NCI-H345 treated with DMSO at 0.1 percent for 48 hours (cell line): ENCODE results near the gene ANKRD60.
A peak's percentile ranks its signal among the peaks of the same experiment; 100 is the strongest.

Experiments used
- DNase-seq: peaks from one replicate; lab custom pipeline; 2025; ENCODE audit not compliant: unreplicated experiment; lab: John Stamatoyannopoulos, UW

Gene ANKRD60

DNA sequence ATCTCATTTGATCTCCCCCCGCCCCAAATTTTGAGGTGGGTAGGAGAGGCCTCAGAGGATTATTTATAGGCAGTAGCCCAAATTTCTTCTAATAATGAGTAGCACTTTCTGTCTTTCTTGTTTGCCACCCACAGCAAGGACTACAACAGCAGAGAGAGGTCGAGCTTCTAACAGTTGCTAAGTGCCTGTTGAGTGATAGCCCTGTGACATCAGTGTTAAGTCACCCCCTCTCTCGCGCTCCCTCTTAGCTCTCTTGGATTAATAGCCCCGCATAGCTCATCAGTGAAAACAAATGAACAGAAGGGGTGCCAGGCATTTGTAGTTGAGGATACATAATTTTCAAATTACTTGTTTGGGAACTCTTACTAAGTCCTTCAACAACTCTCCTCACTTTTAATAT is 3.5 kb downstream of the ANKRD60 start:
- DNase-seq = no peak

DNA sequence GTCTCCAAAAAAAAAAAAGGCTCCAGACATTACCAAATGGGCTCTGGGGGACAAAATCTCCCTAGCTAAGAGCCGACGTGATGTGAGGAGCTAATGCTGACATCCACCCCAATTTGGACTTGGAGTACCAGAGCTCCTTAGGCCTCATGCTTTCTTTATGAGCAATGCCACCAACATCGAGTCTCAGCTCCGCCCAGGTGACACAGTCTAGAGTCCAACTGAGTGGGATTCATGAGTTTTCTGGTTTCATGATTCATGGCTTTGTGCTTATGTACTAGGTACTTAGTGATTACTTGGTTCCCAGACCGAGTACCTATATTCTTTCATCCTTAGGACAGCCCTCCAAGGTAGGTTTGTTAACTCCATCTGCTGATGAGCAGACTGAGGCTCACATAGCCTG is 4.4 kb downstream of the ANKRD60 start:
- no peak for DNase-seq

DNA sequence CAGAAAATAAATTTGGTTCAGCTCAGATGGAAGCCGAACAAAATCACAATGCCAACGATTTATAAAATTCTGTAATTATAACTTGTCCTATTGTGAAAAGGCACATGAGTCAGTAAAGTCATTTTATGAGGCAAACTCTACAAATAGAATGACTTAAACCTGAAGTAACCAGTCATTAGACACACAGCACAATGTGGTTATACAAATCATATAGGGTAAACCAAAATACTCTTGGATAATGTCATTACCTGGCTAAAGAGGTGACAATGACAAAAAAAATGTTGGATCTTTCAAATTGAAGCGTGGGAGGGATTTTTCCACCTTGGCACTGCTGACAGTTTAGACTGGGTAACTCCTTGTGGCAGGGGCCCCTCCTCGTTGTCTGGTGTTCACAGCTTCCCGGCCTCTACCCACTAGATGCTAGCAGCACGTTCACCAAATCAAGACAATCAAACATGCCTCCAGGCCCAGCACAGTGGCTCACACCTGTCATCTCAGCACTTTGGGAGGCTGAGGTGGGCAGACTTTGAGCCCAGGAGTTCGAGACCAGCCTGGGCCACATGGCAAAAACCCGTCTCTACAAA is 5.0 kb downstream of the ANKRD60 start:
- DNase-seq = no peak

DNA sequence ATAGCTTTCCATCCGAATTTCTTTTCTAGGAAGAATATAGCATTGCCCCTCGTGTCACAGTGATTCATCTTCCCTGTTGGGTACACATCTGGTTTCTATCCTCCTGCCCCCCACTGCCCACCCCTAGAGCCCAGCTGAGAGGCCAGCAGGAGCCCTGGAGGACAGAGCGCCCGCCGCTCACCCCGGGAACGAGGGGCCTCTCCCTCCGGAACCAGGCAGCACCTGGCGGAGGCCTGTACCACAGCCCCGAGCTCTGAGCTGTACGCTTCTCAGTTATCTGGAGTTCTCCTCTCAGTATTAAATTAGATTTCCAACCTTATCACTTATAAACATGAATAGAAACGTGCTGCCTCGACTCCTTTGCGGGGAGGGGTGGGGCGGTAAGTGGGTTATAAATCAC is 6.0 kb downstream of the ANKRD60 start:
- no peak for DNase-seq

DNA sequence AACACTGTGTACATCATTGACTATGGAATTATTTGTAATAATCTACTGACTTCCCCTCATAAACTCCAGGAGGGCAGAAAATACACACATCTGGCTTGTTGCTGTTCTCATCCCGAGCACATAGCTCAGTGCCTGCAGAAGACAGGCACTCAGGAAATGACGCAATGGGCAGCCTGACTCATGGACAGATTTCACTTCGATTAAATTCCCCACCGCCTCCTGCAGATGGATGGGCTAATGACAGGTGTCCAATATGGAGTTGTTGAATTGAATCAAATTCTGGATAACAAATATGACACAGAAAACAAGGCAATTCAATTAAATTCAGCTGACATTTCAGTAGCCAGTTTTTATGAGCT is 9.1 kb downstream of the ANKRD60 start:
- no peak for DNase-seq

DNA sequence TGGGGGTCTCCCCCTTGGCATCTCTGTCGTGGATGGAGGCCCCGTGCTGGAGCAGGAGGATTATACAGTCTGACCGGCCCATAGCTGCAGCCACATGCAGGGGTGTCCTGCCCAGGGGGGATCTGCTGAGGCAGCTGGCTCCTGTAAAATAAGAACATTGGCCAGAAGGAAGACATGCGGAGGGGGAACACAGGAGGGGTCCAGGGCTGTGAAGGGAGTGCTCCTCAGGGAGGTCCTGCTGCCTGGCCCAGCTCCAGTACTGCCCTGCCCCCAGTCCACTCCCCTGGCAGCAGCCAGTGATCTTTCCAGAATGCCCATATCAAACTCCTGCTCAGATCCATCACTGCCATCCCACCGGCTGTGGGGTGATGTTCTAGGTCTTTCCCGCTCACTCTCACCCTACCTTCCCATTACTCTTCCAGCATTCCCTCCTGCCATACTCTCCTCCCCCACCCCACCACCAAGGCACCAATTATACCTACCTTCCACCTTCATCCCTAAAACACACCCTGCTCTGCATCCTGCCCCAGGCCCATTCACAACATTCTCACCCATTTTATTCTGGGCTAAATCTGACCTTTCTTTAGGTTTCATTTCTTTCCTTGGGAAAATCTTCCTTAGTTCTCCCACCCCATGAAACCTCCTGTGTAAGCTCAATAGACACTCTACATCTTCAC is 9.7 kb downstream of the ANKRD60 start:
- DNase-seq = no peak

DNA sequence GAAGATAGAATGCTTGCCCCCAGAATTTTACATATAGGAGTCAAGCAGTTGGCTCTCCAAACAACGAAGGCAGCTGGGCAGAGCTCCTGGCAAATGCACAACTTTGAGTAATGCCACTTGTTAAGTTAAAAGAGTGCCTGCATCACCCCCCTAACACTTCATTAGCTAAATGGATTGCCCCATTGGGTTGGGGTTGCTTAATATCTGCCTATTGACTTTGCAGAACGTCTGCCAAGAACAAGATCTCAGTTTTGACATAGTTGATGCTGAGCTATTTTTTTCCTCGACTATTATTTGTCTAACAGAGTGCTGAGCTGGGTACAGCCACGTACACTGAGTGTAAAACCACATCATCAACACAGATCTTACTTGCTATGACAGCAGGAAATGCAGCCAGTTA is 12.1 kb downstream of the ANKRD60 start:
- no peak for DNase-seq

DNA sequence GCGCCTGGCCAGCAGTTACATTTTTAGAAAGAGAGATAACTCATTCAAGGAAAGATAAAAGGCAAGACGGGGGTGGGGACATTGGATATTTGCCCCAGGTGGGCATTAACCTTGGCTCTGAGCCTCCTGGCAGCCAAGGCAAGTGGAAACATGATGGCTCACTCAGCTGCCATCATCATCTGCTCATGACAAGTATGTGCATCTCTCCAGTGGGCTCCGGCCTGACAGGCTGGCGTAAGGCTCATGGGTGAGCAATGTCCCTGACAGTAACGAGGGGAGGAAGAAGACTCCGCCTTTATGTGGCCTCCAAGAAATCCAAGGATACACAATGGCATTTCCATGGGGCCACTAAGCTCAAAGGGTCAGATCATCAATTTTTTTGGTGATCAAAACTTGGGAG is 13.3 kb downstream of the ANKRD60 start:
- no peak for DNase-seq

DNA sequence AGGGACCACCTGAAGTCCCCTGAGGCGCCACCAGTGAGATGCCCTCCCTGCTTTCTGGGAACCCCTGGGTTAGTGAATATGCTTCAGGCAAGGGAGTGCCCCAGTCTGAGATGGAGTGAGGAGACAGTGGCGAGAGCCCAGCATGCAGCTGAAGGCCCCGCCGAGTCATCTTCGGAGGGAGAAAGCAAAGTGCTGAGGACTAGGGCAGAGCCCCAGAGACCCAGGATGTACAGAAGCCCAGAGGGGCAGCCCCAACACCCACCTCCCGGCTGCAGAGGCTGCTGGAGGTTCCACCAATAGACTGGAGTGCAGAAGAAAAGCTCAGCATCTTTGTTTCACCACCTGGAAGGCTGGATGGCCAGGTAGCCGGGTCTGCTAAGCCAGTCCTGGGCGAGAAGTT is 14.1 kb downstream of the ANKRD60 start:
- DNase-seq = no peak

DNA sequence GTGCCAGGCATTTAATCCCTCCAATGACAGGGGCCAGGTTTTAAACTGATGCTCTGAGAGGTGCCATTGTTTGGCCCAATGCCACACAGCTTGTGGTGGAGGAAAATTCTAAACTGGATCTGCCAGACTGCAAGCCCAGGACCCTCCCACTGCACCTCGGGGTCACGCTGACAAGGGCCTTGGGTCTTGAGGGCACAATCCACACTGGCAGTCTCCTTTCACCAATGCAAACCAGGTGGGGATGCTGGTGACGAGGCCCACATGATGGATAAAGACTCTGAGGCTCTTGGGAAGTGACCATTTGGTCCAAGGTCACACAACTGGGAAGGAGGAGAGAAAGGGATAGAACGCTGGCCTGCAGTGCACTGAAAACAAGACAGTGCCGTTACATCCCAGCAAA is 14.7 kb downstream of the ANKRD60 start:
- no peak for DNase-seq

DNA sequence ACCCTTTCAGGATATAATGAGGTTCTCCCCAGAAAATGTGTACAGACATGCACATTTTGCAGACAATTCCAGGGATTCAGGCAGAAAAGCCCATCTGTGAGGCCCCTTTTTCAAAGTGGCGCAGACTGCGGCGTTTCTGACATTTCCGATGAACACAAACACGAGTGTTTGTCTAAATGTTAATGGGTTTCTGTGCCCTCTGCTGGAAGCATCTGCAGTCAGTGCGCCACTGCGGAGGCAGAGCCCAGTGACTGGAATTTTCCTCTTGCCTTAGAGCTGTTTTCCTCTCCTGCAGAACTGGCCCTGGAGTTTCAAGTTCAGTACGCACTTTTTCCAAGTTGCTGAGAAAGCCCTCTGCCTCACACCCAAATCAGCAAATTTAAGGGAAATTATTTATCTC is 15.3 kb downstream of the ANKRD60 start:
- no peak for DNase-seq

DNA sequence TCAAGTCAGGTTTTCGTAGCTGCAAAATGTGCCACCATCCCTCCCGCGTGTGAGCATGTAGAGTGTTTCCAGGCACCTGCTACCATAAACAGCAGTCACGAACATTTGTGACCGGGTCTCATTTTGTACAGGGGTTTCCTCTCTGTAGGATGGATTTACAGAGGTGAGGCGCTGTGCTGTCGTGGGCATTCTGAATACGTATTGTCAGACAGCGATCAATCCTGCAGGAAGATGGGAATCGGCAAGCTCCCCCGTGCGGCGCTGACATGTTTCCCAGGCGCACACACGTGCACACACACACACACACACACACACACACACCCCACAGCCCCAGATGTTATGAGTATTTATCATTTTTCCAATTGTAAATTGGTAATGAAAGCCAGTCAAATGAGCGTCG is 15.8 kb downstream of the ANKRD60 start:
- DNase-seq = no peak

DNA sequence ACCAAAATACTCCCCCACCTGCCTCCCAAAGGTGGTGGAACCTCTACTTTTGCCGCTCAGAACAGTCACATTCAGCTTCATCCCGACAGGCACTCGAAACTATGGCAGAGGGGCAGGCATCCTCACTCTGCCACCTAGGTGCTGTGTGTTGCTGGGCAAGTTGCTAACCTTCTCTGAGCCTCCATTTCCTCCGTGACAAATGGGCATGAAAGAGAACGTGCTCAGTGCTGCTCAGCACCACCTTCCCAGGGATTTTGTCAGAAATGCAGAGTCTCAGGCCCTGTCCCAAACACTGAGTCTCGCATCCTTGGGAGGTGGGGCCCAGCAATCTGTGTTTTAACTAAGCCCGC is 18.1 kb downstream of the ANKRD60 start:
- no peak for DNase-seq

DNA sequence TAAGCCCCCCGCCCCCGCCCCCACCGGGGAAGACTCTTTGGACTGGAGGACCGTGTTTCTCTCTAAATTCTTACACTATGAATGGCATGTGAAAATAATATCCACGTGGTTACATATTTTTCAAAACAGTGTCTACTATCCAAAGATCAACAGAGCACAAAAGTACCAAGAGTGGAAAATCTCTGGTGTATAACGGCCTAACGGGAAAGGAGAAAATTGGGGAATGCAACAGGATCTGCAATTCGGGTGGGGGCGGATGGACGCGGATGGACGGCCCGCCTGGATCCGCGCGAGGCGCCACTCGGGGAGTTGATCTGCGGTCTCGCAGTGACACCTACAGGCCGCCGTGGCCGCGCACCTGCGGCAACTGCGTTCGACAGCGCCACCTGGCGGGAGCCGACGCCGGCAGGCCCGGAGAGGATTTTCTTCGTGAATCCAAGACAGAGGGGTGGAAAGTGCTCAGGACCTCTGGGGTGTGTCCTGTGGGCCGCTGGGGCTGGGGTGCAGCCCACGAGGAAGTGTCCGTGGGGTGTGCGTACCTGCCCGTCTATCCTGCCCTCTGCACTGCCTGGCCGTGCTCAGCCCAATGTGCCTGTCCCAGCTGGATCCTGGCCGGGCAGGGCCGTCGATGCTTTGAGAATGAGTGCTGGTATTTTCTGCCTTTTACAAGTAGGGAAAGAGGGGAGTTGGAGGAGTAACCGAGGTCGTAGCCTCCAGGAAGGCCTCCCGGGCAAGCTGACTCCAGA is 18.6 kb downstream of the ANKRD60 start:
- peak; percentile 41 for DNase-seq

DNA sequence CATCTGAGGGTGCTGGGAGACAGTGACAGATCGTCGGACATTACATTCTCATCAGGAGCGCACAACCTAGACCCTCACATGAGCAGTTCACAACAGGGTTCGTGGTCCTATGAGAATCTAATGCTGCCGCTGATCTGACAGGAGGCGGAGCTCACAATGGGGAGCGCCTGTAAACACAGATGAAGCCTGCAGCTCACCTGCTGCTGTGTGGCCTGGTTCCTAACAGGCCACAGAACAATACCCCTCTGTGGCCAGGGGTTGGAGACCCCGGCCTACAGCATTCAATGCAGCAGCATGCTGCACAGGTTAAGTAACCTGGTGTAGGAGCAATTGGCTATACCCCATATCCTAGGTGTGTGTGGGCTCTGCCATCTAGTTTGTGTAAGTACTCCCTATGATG is 19.5 kb downstream of the ANKRD60 start:
- DNase-seq = no peak

DNA sequence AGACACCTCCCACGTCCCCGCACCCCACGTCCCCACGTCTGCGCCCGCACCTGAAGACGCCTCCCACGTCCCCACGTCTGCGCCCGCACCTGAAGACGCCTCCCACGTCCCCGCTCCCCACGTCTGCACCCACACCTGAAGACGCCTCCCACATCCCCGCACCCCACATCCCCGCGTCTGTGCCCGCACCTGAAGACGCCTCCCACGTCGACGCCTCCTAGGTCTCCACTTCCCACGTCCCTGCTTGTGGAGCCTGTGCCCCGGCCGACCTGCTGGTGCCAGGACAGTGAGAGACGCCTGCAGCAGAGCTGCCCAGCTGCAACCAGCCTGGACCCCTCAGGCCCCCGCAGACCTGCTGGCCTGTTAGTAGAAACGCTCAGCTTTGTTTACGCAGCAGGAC is 22.6 kb downstream of the ANKRD60 start:
- DNase-seq = no peak

DNA sequence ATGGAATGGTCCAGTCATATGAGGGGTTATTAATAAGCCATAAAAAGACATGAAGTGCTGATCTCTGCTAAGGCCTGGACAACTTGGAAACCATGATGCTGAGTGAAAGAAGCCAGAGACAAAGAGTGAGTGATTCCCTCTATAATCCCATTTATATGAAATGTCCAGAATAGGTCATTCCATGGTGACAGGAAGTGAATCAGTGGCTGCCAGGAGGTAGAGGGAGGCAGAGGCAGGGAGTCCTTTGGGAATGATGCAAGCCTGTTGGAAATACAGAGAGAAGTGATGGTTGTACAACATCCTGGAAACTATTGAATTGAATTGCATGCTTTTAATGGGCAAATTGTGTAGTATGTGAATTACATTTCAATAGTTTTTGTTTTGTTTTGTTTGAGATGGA is 26.4 kb downstream of the ANKRD60 start:
- no peak for DNase-seq

DNA sequence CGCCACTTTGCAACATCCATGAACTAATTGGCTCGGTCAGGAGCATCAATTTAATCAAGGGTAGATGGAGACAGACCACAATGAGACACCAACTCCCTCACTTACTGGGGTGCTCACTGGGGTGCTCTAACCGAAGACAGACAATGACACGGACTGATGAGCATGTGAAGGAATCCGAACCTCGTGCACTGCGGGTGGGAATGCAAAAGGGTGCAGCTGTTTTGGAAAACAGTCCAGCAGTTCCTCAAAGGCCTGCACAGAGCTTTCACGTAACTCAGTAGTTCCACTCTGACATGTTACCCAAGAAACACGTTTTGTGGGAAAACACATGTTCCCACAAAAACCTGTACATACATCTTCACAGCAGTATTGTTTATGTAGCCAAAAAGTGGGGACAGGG is 26.8 kb downstream of the ANKRD60 start:
- DNase-seq = no peak

DNA sequence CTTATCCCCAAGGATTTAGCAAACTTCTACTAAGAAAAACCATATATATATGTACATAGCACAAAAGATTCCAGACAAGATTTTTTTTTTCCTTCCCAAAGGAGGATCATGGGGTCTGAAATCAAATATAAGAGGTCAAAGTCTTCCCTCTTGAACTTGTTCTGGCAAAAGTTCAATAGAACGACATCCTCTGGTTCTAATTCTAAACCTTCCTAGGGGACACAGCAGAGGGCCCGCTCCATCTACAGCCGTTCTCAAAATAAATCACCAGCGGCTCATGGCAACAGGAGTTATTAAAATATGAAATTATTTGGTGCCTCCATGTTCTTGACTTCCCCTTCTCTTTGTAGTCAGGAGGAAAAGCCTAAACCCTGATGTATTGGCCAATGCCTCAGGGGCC is 29.0 kb downstream of the ANKRD60 start:
- DNase-seq = no peak

DNA sequence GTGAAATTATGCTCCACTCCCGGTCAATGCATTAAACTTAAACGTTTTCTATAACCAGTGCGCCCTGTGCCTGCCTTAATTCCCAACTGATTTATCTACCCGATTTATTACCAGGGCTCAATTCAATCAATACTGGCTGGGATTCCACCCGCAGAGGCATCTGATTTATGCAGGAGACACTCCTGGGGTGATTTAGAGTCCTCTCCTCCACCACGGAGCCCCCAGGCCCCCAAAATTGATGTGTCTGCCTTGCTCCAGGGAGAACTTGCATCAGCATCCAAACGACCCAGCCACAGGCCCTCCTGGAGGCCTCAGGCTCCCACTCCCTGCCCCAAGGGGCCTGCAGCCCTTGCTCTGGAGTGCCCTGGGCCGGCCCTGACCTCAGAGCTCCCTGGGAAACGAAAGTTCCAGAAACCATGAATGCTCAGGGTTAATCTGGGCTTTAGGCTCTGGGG is 29.5 kb downstream of the ANKRD60 start:
- no peak for DNase-seq

DNA sequence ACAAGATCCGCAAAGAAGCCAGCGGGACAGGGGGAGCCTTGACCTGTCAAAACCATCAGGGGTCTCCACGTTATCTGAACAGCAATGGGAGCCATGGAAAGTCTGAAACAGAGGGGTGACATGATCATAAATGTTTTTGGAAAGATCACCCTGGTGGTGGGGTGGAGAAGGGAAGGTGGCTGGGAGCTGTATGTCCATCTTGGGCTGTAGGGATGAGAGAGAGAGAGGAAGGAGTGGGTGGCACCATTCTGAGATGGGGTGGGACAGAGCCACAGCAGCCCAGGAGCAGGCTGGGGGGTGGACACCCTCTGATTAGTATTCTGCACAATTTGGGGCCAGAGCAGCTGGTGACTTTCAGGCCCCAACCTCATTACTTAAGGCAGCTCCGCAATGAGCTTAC is 30.1 kb downstream of the ANKRD60 start:
- no peak for DNase-seq

DNA sequence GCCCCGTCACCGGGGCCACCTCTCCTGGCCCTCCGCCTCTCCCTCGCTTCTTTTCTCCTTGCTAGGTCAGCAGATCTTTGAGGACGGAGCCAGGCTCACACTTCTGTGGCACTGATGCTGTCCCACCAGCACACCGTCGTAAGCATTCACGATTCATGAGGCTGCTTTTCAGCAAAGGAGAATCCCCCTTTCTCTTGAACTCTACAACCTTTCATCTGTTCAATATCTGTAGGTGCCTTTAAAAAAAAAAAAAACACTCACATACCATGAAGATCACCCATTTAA is 31.3 kb downstream of the ANKRD60 start:
- DNase-seq = no peak
